Fibroblast of peridontal ligament (primary cell): Measurements from ENCODE around the gene ATOSA.
A peak's percentile ranks its signal among the peaks of the same experiment; 100 is the strongest.

Experiments
- DNase-seq: peaks from one replicate; pipeline ENCODE4 v3.0.0-alpha.2; 2010; ENCODE audit errors: extremely low read depth

ATOSA gene, protein sequence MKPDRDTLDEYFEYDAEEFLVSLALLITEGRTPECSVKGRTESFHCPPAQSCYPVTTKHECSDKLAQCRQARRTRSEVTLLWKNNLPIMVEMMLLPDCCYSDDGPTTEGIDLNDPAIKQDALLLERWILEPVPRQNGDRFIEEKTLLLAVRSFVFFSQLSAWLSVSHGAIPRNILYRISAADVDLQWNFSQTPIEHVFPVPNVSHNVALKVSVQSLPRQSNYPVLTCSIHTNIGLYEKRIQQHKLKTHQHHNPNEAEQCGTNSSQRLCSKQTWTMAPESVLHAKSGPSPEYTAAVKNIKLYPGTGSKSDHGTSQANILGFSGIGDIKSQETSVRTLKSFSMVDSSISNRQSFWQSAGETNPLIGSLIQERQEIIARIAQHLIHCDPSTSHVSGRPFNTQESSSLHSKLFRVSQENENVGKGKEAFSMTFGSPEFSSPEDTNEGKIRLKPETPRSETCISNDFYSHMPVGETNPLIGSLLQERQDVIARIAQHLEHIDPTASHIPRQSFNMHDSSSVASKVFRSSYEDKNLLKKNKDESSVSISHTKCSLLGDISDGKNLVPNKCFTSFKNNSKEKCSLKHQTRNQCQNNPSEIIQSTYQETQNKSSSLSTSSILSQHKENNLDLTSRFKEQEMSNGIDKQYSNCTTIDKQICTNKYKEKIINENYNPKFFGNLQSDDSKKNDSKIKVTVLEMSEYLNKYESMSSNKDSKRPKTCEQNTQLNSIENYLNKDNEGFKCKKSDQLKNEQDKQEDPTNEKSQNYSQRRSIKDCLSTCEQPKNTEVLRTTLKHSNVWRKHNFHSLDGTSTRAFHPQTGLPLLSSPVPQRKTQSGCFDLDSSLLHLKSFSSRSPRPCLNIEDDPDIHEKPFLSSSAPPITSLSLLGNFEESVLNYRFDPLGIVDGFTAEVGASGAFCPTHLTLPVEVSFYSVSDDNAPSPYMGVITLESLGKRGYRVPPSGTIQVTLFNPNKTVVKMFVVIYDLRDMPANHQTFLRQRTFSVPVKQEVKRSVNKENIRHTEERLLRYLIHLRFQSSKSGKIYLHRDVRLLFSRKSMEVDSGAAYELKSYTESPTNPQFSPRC

DNA sequence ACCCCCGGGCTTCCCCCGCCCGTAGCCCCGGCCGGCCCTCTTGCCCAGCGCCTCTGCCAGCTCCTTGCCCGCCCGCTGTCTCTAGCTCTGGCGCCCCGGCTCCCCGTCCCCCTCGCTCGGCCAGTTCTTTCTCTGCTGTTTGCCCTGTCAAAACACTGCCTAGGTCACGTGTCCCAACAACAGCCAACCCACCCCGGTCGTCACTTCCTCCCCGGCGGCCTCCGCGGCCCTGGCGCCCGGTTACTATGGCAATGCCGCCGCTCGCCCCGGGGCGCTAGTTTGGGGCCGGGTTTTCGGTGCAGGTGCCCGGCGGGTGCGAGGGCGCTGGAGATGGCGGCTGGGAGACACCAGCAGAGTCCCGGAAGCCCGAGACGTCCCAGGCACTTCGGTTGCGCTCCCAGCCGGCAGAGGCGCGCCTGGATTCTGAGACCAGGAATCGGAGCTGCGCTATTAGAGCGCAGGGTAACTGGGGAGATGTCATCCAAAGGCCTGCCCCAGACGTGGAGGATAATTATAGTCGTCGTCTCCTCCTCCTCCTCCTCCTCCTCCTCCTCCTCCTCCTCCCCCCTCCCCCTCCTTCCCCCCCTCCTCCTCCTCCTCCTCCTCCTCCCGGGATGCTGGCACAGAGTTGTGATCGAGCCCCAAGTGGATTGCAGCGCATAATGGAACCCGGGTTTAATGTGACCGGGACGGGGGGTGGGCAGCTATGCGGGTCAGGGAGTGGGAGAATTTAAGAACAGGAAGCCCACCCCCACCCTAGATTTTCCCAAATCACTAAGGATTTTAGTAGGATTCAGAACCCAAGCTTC is at the start of gene ATOSA:
TSS of gene ATOSA (minus strand) at position 157 of the 809 bp plus-strand sequence. CDS start 1,367 bp downstream, outside the sequence.
- peak; percentile 85 for DNase-seq

DNA sequence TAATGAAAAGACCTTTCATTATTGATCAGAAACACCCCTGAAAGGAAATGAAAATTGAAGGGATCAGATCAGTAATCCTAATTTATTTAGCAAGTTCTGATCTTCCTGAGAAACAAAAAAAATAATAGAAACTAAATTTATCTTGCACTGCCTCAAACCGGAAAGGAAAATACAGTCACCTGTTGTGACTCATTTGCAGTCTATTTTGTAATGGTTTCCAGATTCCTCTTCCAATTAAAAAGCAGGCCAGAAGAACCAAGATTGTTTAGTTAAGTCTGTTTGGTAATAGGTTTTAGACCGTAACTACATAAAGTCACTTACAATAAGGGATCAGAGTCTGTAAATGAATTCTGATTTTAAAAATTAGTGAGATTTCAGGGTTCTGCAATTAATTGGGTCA is 49.7 kb upstream of the ATOSA start:
- DNase-seq: peak; percentile 56

DNA sequence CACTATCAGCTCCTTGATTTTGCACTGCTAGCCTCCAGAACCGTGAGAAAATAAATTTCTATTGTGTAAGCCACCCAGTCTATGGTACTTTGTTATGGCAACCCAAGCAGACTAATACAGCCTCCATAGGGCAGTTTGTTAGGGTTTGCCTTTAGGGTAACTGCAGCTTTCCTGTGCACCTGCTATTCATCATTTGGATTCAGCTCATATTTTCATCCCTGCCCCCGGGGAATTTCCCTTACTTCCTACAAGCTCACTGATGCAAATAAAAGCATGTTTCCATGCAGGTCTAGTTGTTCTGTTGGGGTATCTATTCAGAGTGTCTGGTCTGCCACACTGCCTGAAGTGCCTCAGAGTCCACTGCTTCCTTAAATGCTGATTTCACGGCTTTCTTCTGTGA is 48.6 kb upstream of the ATOSA start:
- no peak for DNase-seq

DNA sequence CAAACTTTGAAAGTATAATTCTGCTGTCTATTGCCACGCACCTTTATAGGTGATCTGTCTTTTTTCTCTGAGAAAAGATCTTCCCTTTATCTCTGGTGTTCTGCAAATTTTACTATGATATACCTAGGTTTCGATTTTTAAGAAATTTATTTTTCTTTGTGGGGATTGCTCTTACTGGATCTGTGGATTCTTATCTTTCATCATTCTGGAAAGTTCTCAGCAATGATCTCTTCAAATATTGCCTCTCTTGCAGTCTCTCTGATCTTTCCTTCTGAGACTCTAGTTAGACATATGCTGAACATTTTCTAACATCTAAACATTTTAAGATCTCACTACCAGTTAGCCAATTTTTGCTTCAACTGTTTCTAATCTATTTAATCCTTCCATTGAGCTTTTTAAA is 47.0 kb upstream of the ATOSA start:
- no peak for DNase-seq

DNA sequence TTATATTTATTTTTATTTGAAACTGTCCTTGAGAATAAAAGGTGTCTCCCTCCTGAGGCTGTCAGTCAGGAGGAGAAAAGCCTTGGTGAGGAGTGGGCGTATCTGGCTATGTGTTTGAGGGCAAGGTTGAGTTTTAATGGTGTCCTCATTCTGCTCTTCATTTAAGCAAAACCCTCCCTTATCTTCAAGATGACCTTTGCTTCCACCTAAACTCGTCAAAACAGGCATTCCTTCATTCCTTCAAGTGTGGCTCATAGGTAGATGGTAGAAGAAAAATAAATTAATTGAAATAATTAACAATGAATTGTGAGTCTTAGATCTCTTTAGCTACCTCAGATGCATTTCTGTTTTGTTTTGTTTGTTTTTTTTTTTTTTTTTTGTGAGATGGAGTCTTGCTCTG is 39.4 kb upstream of the ATOSA start:
- no peak for DNase-seq

DNA sequence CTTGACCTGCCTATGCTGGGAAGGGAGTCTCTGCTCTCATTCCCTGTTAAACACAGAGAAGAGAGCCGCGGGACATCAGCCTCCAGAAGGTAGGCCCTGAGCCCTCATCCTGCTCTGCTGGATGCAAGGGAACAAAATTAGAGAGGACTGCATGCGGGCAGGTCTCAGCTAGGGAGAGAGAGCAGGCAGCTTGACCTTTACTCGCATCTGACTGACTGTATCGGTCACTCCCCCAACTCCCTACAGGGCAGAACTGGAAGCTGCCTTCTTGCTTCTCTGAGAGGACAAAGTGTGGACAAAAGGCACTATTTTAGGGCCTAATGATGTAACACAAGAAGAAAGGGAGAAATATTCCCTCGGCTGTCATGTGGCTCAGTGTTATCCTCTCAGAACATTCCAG is 38.7 kb upstream of the ATOSA start:
- no peak for DNase-seq

DNA sequence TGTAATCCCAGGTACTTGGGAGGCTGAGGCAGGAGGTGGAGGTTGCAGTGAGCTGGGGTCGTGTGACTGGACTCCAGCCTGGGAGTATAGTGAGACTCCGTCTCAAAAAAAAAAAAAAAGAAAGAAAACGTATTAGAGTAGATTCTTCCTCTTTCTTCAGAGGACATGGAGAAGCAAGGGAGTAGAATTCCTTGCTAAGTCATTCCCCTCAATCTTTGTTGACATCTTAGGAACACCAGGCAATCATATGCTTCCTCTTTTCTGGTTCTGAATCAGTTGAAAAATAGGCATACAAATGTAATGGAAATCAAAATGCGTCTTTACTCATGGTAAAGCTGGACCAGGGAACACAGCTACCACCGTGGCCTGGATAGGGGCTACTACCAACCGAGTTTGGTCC is 38.3 kb upstream of the ATOSA start:
- DNase-seq: no peak

DNA sequence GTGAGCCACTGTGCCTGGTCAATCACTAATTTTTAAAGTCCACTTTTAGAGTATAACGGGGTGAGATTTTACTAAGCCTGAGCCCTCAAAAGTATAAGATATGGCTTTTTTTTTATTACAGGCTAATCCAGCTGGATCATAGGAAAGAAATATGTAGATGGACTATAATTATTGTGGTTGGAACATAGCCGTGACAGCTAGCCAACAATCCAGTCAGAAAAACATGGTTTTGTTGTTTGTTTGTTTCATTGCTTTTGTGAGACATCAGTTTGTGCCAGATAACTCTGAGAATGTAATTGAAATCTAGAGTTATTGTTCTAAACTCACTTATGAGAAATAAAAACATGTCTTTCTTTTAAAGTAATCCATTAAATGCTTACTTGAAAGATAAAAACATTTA is 37.3 kb upstream of the ATOSA start:
- no peak for DNase-seq

DNA sequence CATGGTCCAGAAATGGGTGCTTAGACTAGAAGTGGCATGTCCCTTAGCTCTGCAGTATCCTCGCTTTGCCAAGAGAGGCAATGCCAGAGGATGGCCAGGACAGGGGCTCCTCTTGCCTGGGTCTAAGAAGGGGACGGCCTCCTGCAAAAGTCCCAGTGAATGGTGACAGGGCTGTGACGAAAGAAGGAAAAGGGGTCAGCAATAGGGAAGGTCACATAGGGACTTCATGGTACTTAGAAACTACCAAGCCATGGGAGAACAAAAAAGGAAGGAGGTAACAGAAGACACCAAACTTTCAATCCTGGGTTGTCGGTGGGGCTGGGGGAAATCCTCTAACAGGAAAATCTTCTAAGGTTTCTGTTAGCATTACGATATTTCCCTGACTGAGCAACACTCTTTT is 36.2 kb upstream of the ATOSA start:
- DNase-seq: no peak

DNA sequence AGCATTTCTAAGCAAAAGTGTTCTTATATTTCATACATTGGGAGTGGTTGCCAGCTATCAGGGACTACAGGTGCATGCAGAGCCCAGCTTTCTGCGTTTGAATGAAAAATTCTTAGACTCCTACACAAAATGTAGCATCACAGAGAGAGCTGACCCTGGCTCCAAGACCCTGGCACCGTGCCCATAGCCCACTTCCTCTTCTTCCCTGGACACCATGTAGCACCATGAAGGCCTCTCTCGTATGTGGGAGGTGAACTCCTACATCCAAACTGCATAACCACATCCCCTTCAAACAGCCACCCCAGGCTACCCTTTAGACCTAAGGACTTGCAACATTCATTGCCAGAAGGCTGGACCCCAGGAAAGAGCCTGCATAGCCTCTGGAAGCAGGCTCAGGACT is 35.8 kb upstream of the ATOSA start:
- DNase-seq: no peak

DNA sequence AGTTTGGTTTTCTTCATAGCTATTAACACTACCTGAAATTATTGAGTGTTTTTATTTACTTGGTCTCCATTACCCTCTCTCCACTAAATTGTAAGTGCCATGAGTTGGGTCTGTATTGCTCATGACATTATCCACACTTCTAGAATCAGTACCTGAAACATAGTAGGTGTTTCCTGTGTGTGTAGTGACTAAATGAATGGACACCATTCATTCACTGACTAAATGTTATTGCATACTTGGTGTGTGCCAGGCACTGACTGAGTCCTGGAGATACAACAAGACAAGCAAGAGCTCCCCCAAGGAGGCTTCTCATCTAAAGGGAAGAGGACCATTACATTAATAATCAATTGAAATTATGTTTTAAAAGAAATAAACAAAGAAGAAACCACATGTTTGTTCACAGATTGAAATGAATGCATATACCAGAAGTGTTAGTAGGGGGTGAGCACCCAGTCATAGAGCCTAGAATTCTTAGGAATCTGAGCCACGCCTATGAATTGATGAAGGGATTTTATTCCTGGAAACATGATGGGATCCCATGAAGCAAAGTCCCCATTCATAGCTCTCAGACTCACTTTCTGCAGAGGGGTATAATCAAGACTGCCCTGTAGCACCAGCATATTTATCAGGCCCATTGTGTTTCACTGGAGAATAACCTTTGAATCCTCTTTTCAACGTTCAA is 31.7 kb upstream of the ATOSA start:
- DNase-seq: no peak

DNA sequence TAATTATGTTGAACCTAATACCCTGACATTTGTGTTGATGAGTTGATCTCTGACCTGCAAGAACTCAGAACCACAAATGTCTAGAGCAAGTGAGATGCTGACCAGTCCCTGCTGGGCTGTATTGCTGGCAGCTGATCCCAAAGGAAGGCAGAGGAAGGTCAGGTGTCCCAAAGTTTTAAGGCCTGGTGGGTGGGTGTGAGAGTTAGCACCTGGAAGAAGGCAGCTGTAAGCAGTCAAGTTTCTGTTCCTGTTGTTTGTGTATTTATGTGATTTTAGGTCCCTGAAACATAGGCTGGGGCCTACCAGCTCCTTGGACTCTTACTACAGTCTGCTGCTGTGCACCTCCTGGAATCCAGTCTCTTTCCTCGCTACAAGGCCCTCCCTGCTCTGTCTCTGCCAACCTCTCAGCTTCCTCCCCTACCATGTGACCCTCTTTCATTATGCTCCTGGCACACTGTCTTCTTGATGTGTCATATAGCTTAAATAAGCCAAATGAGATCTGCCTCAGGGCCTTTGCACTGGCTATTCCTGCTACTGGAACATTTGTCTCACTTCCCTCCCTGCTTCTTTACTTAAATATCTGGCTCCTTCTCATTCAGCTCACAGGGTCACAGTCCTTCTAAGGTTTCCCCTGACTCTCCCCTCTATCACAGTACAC is 31.0 kb upstream of the ATOSA start:
- no peak for DNase-seq

DNA sequence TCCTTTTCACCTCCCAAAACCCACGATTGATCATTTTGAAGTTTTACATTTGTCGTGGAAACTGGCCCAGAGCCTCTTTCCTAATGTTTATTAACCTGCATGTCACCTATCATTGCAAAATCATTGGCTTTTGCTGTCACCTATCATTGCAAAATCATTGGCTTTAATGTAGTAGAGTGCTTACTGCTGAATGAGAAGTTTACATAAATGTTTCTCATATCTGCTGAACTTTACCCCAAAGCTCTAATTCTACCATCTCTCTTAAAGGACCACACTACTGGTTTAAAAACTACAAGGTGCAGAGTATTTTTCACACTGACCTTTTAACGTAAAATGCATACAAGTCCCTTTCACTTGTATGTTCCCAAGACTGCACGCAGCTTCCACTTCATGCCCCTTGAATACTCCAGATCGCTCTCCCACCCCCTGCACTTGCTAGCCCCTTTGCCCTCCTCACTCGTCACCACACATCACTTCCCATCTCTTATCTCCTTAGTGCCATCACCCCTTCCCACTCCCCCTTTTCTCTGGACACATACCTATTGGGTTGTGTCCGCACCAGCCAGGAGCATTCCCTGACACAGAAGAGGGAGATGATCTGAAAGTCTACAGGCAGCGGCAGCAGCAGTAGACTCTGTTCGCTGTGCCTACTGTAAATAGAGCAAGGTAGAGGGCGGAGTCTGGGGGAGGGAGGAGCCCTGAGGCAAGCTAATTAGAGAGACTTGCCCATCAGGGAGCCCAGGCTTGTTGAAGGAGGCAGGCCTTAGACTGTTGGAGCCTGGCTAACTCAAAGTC is 30.2 kb upstream of the ATOSA start:
- DNase-seq: no peak

DNA sequence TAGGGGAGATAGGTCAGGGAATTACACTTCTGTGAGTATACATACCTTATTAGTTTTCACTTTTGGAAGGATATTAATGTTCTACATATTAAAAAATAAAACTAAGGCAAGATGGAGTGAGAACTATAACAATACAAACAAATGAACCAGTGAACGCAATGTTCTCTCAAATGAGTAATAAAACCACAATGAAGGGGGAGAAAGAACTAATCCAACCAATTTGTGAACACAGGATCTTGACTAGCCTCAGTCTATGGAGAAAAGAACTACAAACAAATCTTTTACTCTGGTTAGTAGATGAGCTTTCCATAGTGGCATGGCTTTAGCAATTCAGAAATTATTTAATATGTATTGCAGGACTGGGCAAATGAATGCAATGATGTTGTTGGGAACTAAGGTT is 26.9 kb upstream of the ATOSA start:
- DNase-seq: no peak

DNA sequence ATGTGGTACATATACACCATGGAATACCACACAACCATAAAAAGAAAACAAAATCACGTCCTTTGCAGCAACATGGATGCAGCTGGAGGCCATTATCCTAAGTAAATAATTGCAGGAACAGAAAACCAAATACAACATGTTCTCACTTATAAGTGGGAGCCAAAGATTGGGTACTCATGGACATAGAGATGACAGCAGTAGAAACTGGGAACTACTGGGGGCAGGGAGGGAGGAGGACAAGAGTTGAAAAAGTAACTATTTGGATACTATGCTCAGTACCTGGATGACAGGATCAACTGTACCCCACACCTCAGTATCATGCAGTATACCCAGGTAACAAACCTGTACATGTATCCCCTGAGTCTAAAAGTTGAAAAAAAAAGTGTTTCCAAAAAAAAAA is 23.2 kb upstream of the ATOSA start:
- no peak for DNase-seq

DNA sequence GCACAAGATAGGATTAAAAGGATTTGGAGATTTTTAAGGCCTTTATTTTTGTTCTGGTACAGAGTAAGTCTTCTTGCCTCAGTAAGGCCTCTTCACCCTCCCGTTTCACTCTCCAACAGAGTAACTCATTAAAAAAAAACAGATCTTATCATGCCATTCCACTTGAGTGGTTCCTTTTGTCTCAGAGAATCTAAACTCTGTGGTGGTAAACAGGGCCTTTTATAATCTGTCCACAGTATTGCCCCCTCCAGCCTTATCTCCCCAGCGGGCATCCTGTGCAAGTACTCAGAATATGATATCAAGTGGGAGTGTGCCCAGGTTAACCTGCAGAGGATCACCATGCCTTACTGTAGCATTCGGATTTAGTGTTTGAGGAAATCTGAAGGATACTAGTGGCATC is 20.3 kb upstream of the ATOSA start:
- DNase-seq: no peak

DNA sequence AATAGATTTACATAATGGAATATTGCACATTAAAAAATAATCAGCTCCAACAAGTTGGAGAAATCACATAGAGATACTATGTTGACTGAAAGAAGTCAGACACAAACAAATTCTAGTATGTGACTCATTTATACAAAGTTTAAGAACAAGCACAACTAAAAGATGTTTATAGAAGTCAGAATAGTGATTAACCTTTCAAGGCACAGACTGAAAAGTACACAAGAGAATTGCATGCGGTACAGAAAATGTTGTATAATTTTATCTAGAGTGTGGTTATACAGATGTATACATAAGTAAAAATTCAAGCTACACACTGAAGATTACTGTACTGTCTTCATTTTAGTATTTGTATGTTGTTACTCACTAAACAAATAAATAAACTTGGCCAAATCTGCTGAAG is 19.3 kb upstream of the ATOSA start:
- peak; percentile 8 for DNase-seq

DNA sequence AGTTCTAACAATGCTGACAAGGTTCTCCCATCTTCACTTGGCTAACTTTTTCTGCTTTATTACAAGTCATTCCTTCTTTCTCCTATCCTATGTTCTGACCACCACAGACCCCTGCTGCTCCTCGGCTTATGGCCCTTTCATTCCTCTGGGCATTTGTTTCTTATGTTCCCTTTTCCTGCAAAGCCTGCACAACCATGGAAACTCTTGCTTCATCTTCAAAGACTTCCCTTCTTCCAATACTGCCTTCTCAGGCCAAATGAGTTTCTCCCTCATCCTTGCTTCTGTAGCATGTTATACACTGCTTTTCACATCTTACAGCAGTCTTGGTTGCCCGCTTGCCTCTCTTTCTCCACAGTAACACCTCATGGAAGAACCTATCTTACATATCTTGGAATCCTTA is 17.9 kb upstream of the ATOSA start:
- no peak for DNase-seq

DNA sequence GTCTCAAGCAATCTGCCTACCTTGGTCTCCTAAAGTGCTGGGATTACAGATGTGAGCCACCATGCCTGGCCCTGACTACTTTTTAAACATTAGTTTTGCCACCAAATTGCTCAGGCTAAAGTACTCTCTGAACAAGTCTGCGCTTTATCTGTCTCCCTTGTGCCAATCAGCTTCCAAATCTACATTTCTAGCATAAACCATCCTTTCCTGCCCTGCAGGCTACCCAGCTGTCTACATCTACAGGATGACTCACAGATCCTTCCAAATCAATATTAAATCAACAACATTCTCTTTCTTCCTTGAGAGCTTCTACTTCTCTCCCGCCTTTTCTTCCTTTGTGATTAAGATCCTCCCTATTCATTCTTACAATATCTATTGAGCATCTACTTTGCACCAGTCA is 16.0 kb upstream of the ATOSA start:
- DNase-seq: no peak

DNA sequence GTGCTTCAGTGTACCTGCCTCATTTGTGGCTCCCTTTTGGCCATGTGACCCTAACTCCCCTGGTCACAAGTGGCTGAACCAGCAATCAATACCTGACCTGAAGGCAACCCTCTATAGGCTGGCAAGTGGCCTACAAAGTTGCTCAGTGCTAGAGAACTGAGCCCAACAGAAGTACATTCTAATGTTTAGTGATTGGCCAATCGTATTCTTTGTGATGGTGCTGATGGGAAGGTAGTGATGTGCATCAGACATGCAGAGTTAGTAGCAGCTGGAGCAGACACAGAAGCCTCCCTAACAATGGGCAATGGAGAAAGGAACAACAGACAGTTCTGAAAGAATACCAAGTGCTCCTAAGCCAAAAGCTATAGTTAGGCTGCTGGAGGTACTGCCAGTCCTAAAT is 10.4 kb upstream of the ATOSA start:
- DNase-seq: no peak
